Dermis lymphatic vessel endothelial cell (primary cell): ENCODE results near the gene SLC7A6. TPM values are rescaled to one million over a fixed set of nuclear protein-coding genes. Genes with fewer than 3 reads are reported as not detected.

Source experiments
- total RNA-seq: library from RNA; depleted of rRNA; stranded (reverse); fragments of >200 nt; gene quantifications from 2 replicates; pipeline ENCODE4 v1.2.1, GENCODE V29; 2014

The SLC7A6 gene
- total RNA-seq = 8.6 and 10.9 TPM in 2 replicates

GRCh38 chr16:68264128-68265077 lies at the start of gene SLC7A6:
SLC7A6 (plus strand) TSS chr16:68264526; CDS start chr16:68274727, 10,201 bp downstream.

GRCh38 chr16:68235887-68236136 lies 28.5 kb upstream of the SLC7A6 start, which contains the start of gene ESRP2:
ESRP2 (minus strand) TSS chr16:68236127; CDS start chr16:68236045, 82 bp downstream.

GRCh38 chr16:68244903-68245853 lies 19.1 kb upstream of the SLC7A6 start, which contains the start of gene PLA2G15:
PLA2G15 (plus strand) TSS chr16:68245373; CDS start chr16:68245427, 54 bp downstream.

GRCh38 chr16:68310774-68311511 lies 46.6 kb downstream of the SLC7A6 start, which contains the start of the genes PRMT7 and SLC7A6OS:
PRMT7 (plus strand) TSS chr16:68311019; CDS start chr16:68315980, 4,961 bp downstream.
SLC7A6OS (minus strand) TSS chr16:68310946; CDS start chr16:68310926, 20 bp downstream.

Other genes starting within 250 kb of the SLC7A6 start
- gene DPEP2NB, start 248.6 kb upstream of the SLC7A6 start, total RNA-seq = 0.09 and 0.11 TPM in 2 replicates
- 23.5 and 25.4 TPM in 2 replicates for gene DDX28, start 241.3 kb upstream of the SLC7A6 start, total RNA-seq
- 20.9 and 23.5 TPM in 2 replicates for gene DUS2, start 241.2 kb upstream of the SLC7A6 start, total RNA-seq
- 19.5 and 29.1 TPM in 2 replicates for gene NFATC3, start 179.2 kb upstream of the SLC7A6 start, total RNA-seq
- 0.17 and 1.7 TPM in 2 replicates for gene ESRP2, start 28.4 kb upstream of the SLC7A6 start, total RNA-seq
- 20.0 and 21.6 TPM in 2 replicates for gene PLA2G15, start 19.2 kb upstream of the SLC7A6 start, total RNA-seq
- 11.9 and 12.0 TPM in 2 replicates for gene SLC7A6OS, start 46.4 kb downstream of the SLC7A6 start, total RNA-seq
- gene PRMT7, start 46.5 kb downstream of the SLC7A6 start, total RNA-seq = 19.1 and 20.2 TPM in 2 replicates
- under 0.01 TPM in 2 replicates for gene SMPD3, start 184.0 kb downstream of the SLC7A6 start, total RNA-seq